GM19467 (cell line): ENCODE data around the gene GTF2H1.
"Not testable (repeated sequence)": the region's sequence is repeated elsewhere in the genome, so short reads cannot be mapped to it uniquely, and the experiment has no call there.

Experiments used
- ATAC-seq: cut with Tn5 transposase; IDR thresholded peaks from one replicate; pipeline ENCODE4 v1.9.1; 2021; ENCODE audit warnings: mild to moderate bottlenecking, moderate library complexity; ENCODE audit not compliant: unreplicated experiment

The GTF2H1 gene

GRCh38 chr11:18372201-18372600 lies 49.8 kb downstream of the GTF2H1 start:
- no peak for ATAC-seq

- no peak for ATAC-seq
Observed at GRCh38 chr11:18374956-18375355, 52.6 kb downstream of the GTF2H1 start.

- no peak for ATAC-seq
Observed at GRCh38 chr11:18375941-18376340, 53.6 kb downstream of the GTF2H1 start.

GRCh38 chr11:18379201-18379600 lies 56.8 kb downstream of the GTF2H1 start:
- ATAC-seq: no peak

GRCh38 chr11:18383388-18384156 lies 61.2 kb downstream of the GTF2H1 start:
- ATAC-seq: peak; percentile 65

GRCh38 chr11:18384157-18384641 lies 61.8 kb downstream of the GTF2H1 start:
- peak; percentile 37 for ATAC-seq

- ATAC-seq: no peak
Observed at GRCh38 chr11:18390088-18390487, 67.7 kb downstream of the GTF2H1 start.

GRCh38 chr11:18392434-18393321 lies 70.3 kb downstream of the GTF2H1 start:
- ATAC-seq: no peak

- no peak for ATAC-seq
Observed at GRCh38 chr11:18393581-18394274, 71.4 kb downstream of the GTF2H1 start.

GRCh38 chr11:18394275-18394927 lies 72.0 kb downstream of the GTF2H1 start, which contains the start of gene LDHA:
TSS of gene LDHA (plus strand) at chr11:18394563. CDS start at chr11:18396843, 2,280 bp downstream.
- peak; percentile 48 for ATAC-seq

- ATAC-seq: no peak
Observed at GRCh38 chr11:18394928-18395734, 72.8 kb downstream of the GTF2H1 start.

GRCh38 chr11:18395735-18396504 lies 73.6 kb downstream of the GTF2H1 start:
- ATAC-seq: peak; percentile 73

GRCh38 chr11:18397921-18398320 lies 75.6 kb downstream of the GTF2H1 start:
- no peak for ATAC-seq

GRCh38 chr11:18401077-18401476 lies 78.7 kb downstream of the GTF2H1 start:
- ATAC-seq: not testable (repeated sequence)

GRCh38 chr11:18404062-18404461 lies 81.7 kb downstream of the GTF2H1 start:
- ATAC-seq: no peak

GRCh38 chr11:18407400-18407799 lies 85.0 kb downstream of the GTF2H1 start:
- ATAC-seq: not testable (repeated sequence)

GRCh38 chr11:18408558-18409291 lies 86.4 kb downstream of the GTF2H1 start:
- no peak for ATAC-seq

- no peak for ATAC-seq
Observed at GRCh38 chr11:18416459-18416858, 94.1 kb downstream of the GTF2H1 start.
